ENCODE measurements around the gene PPP6R2.

Gene PPP6R2

DNA sequence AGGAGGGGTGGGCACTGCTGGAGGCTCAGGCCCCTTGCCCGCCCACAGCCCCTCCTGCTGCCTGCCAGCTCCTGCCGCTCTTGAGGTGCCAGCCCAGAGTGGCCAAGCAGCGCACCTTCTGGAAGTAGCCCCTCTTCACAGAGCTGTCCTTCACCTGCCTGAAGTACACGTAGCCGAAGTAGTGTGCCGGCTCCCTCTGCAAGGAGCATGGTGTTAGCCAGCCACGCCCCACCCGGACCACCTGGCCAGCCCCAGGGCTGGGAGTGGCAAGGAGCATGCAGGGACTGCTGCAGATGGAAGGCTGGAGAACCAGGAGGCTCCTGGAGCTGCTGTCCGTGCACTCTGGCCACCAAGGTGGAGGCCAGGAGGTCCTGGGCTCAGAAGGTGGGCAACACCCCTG lies 25.9 kb upstream of the PPP6R2 start:
- TF ChIP-seq USF1 (IDR thresholded peaks at IDR 0.05) (no peak), CEBPB (IDR thresholded peaks at IDR 0.05) (no peak), EP300 (IDR thresholded peaks at IDR 0.05; ENCODE audit: borderline replicate concordance) (no peak), TCF12 (IDR thresholded peaks at IDR 0.05; ENCODE audit: low read depth) (no peak), EGR1 (IDR thresholded peaks at IDR 0.05) (no peak), CREB1 (IDR thresholded peaks at IDR 0.05; ENCODE audit: low read depth) (no peak), NFIC (IDR thresholded peaks at IDR 0.05) (no peak), FOXM1 (IDR thresholded peaks at IDR 0.05; ENCODE audit: borderline replicate concordance, low read depth) (no peak), ZBTB7A (IDR thresholded peaks at IDR 0.05; ENCODE audit: low read depth) (no peak), RAD21 (IDR thresholded peaks at IDR 0.05; ENCODE audit: low read depth) (no peak), TAF1 (IDR thresholded peaks at IDR 0.05; ENCODE audit: low read depth) (no peak), YY1 (IDR thresholded peaks at IDR 0.05; ENCODE audit: low read depth) (no peak)
- TF ChIP-seq, protein P1, sequence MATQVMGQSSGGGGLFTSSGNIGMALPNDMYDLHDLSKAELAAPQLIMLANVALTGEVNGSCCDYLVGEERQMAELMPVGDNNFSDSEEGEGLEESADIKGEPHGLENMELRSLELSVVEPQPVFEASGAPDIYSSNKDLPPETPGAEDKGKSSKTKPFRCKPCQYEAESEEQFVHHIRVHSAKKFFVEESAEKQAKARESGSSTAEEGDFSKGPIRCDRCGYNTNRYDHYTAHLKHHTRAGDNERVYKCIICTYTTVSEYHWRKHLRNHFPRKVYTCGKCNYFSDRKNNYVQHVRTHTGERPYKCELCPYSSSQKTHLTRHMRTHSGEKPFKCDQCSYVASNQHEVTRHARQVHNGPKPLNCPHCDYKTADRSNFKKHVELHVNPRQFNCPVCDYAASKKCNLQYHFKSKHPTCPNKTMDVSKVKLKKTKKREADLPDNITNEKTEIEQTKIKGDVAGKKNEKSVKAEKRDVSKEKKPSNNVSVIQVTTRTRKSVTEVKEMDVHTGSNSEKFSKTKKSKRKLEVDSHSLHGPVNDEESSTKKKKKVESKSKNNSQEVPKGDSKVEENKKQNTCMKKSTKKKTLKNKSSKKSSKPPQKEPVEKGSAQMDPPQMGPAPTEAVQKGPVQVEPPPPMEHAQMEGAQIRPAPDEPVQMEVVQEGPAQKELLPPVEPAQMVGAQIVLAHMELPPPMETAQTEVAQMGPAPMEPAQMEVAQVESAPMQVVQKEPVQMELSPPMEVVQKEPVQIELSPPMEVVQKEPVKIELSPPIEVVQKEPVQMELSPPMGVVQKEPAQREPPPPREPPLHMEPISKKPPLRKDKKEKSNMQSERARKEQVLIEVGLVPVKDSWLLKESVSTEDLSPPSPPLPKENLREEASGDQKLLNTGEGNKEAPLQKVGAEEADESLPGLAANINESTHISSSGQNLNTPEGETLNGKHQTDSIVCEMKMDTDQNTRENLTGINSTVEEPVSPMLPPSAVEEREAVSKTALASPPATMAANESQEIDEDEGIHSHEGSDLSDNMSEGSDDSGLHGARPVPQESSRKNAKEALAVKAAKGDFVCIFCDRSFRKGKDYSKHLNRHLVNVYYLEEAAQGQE (IDR thresholded peaks at IDR 0.05; ENCODE audit: low read depth), result no peak
- TF ChIP-seq, protein P2, sequence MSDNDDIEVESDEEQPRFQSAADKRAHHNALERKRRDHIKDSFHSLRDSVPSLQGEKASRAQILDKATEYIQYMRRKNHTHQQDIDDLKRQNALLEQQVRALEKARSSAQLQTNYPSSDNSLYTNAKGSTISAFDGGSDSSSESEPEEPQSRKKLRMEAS (IDR thresholded peaks at IDR 0.05), result no peak

- no peak for TF ChIP-seq CREB1 (IDR thresholded peaks at IDR 0.05; ENCODE audit: low read depth)
- TF ChIP-seq CEBPB (IDR thresholded peaks at IDR 0.05), result no peak
- no peak for TF ChIP-seq ZBTB7A (IDR thresholded peaks at IDR 0.05; ENCODE audit: low read depth)
- TF ChIP-seq EGR1 (IDR thresholded peaks at IDR 0.05), result no peak
- TF ChIP-seq RAD21 (IDR thresholded peaks at IDR 0.05; ENCODE audit: low read depth), result no peak
- no peak for TF ChIP-seq USF1 (IDR thresholded peaks at IDR 0.05)
- no peak for TF ChIP-seq EP300 (IDR thresholded peaks at IDR 0.05; ENCODE audit: borderline replicate concordance)
- no peak for TF ChIP-seq YY1 (IDR thresholded peaks at IDR 0.05; ENCODE audit: low read depth)
- TF ChIP-seq FOXM1 (IDR thresholded peaks at IDR 0.05; ENCODE audit: borderline replicate concordance, low read depth), result no peak
- TF ChIP-seq TCF12 (IDR thresholded peaks at IDR 0.05; ENCODE audit: low read depth), result no peak
- TF ChIP-seq NFIC (IDR thresholded peaks at IDR 0.05), result no peak
- TF ChIP-seq, protein P2 (IDR thresholded peaks at IDR 0.05), result no peak
- TF ChIP-seq TAF1 (IDR thresholded peaks at IDR 0.05; ENCODE audit: low read depth), result no peak
- TF ChIP-seq, protein P1 (IDR thresholded peaks at IDR 0.05; ENCODE audit: low read depth), result no peak
- TF ChIP-seq TEAD4 (IDR thresholded peaks at IDR 0.05), result no peak
Measured at GRCh38 chr22:50317674-50318073, 25.5 kb upstream of the PPP6R2 start.

DNA sequence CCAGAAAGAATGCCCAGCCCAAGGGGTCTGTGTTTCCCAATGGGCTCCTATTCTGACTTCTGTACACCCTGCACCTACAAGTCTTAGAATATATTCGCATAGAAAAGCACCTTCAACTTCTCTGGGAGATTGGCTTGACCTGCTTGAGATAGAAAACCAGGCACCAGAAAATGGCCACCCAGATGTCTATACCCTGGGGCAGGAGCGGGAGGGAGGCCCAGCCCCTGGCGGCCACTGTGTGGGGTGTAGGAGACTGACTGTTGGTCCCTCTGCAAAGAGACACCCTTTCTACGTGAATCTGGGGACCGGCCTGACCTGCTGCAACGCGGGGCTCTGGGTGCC lies 24.8 kb upstream of the PPP6R2 start:
- TF ChIP-seq FOXM1 (IDR thresholded peaks at IDR 0.05; ENCODE audit: borderline replicate concordance, low read depth), result no peak
- TF ChIP-seq, protein P1 (IDR thresholded peaks at IDR 0.05; ENCODE audit: low read depth), result no peak
- TF ChIP-seq CREB1 (IDR thresholded peaks at IDR 0.05; ENCODE audit: low read depth), result no peak
- TF ChIP-seq NFIC (IDR thresholded peaks at IDR 0.05), result no peak
- no peak for TF ChIP-seq ZBTB7A (IDR thresholded peaks at IDR 0.05; ENCODE audit: low read depth)

- TF ChIP-seq, protein P2 (IDR thresholded peaks at IDR 0.05), result no peak
- no peak for TF ChIP-seq TAF1 (IDR thresholded peaks at IDR 0.05; ENCODE audit: low read depth)
- TF ChIP-seq, protein P1 (IDR thresholded peaks at IDR 0.05; ENCODE audit: low read depth), result no peak
- no peak for TF ChIP-seq EGR1 (IDR thresholded peaks at IDR 0.05)
- TF ChIP-seq CEBPB (IDR thresholded peaks at IDR 0.05), result no peak
- no peak for TF ChIP-seq TCF12 (IDR thresholded peaks at IDR 0.05; ENCODE audit: low read depth)
- TF ChIP-seq NFIC (IDR thresholded peaks at IDR 0.05), result no peak
- no peak for TF ChIP-seq FOXM1 (IDR thresholded peaks at IDR 0.05; ENCODE audit: borderline replicate concordance, low read depth)
- no peak for TF ChIP-seq CREB1 (IDR thresholded peaks at IDR 0.05; ENCODE audit: low read depth)
- TF ChIP-seq EP300 (IDR thresholded peaks at IDR 0.05; ENCODE audit: borderline replicate concordance), result no peak
- no peak for TF ChIP-seq YY1 (IDR thresholded peaks at IDR 0.05; ENCODE audit: low read depth)
Measured at GRCh38 chr22:50318698-50319411, 24.3 kb upstream of the PPP6R2 start.
